GM21360 (cell line): ENCODE measurements around the gene RABGAP1L.
"Not testable (repeated sequence)": the region's sequence is repeated elsewhere in the genome, so short reads cannot be mapped to it uniquely, and the experiment has no call there.

Experiments used
- ATAC-seq: cut with Tn5 transposase; IDR thresholded peaks from one replicate; pipeline ENCODE4 v1.9.1; 2021; ENCODE audit warnings: mild to moderate bottlenecking, moderate library complexity; ENCODE audit not compliant: unreplicated experiment

RABGAP1L gene

DNA sequence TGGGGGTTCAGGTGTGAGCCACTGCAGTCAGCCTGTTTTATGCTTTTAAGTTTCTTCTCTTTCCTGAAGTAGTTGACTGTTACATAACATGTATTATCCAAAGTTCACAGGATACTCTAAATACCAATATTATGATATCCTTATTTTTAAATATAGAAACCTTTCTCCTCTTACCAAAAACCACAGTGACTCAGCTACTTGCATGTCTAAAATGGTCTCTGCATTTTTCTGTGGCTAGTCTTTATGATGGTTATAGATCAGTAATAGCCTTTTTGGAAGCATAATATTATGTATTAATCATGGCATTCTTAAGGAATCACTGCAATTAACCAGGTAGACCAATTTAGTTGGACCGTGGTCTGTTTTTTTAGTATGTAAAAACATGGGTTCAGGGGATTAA, 629.7 kb downstream of the RABGAP1L start:
- no peak for ATAC-seq

DNA sequence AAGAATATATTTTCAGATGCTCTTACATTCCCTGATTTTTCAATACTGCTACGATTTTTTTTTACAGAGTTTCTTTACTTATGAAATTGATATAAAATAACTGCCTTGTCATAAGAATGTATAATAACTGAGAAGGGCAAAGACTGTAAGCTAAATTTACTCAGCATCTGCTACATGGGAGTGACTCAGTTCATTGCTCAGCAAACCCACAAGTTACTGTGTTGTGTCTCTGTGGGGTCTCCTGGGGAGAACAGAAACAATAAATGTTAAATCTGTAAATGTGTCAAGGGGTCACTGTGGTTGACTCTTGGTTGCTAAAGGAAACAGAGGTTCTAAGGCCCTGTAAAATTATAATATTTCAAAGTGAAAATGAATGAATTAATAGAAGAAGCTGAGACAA, 630.1 kb downstream of the RABGAP1L start:
- peak; percentile 62 for ATAC-seq

DNA sequence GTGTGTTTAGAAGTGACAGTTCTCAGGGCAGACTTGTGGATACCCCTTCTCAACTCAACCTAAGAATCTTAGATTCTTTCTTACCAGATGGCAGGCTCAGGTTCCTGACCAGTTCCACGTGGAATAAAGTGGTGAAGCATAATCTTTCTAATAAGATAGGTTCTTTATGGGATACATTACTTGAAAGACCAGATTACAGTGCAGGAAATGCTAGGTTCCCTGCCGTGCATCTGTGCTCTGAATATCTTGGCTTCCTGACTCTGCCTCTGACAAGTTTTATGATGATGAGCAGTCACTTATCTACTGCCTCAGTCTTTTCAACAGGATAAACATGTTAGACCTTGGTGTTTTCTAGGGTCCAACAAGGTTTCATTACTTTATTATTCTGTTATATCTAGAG, 632.5 kb downstream of the RABGAP1L start:
- no peak for ATAC-seq

DNA sequence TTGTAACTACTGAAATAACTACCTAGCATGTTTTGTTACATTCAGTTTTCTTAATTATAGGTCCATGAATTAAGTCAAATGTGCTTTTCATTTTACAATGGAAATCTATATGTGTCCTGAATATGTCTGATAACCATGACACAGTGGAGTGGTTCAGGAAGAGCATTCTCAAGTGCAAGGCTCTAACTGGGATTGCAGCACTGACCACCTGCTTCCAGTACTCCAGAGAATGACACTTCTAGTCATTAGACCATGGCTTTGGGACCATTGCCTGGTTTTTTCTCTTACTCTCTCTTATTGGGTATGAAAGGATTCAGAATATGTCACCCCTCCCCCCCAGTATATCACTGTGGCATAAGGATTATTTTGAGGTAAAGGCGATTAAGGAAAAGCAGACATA, 635.5 kb downstream of the RABGAP1L start:
- ATAC-seq, result no peak

DNA sequence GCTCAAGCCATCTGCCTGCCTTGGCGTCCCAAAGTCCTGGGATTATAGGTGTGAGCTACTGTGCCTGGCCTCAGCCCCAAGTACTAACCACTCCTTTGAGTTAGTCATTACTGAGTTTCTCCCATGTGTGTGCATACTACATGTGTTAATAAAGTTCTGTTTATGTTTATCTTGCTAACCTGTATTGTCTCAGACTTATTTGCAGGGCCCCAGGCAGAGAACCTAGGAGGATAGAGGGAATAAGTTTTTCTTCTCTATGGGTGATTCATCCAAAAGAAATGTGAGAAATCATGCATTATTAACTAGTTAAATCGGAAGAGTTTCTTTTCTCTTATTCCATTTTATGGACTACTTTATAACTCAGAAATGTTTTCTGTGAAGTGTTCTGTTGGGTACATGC, 636.5 kb downstream of the RABGAP1L start:
- no peak for ATAC-seq

DNA sequence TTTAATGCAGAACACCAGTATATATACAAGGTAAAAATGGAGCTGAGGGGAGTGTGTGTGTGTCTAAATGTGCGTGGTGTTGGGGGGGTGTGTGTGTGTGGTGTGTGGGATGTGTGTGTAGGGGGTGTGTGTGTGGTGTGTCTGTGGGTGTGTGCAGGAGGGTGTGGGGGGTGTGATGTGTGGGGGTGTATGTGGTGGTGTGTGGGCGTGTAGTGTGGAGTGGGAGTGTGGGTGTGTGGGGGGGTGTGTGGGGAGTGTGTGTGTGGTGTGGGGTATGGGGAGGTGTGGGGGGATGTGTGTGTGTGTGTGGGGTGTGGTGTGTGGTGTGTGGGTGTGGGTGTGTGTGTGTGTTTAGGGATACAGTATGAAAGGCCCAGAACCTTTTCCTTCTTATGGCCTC, 638.1 kb downstream of the RABGAP1L start:
- no peak for ATAC-seq

DNA sequence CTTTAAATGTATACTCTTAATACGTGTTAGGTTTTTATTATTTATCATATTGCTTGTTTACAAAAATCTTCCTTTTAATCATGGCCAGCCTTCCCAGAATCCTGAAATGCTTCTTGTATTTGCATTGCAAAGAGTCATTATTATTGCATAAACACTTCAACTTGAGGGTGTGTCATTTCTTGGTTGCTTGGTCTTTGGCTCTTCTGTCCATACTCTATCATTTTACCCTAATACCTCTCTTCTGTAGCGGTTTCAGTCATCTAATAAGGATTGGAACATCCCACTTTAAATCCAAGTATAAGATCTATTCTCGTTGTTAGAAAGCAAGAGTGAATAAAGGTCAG, 639.8 kb downstream of the RABGAP1L start:
- no peak for ATAC-seq

DNA sequence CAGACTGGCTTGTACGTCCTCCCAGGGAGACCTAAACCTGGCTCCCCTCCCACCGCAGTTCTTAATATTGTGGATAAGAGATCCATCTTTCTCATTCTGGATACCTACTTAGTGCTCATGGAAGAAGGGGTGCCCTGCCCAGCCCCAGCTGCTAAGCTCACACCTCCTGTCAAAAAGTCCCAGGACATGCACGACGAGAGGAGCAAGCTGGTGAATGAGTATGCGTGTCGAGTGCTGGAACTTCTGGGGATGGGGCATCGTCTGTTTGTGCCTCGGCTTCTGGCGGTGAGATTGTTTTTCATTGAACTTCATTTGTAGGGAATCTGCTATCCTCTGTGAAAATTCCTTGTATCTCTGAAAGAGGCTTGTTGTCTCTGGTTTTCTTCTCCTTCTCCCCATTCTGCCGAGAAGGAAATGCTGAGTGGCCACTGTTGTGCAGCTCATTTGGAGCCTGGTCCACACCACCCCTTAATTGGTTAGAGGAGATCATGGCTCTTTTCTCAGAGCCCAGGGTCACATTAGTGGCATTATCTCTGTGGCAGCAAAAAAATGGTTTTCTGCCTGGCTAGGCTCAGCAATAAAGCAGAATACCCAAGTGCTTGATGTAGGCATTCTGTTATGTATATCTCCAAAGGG, 641.0 kb downstream of the RABGAP1L start:
- ATAC-seq, result no peak

DNA sequence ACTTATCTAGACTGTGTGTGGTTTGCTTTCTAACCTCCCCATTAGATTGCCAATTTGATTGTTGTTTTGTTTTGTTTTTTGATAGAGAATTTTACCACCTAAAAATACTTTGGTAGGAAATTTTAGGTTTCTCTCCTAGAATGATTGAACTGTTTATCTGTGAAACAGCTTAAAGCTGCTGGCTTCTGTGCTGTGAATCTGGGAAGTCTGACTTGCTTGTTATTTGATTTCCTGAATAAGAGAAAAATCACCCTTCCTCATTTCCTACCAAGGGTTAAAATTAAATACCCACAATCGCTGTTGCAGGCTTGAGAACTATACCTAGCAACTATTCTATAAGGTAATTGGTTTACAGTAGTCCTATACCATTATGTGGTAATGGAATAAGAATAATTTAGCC, 641.6 kb downstream of the RABGAP1L start:
- no peak for ATAC-seq

DNA sequence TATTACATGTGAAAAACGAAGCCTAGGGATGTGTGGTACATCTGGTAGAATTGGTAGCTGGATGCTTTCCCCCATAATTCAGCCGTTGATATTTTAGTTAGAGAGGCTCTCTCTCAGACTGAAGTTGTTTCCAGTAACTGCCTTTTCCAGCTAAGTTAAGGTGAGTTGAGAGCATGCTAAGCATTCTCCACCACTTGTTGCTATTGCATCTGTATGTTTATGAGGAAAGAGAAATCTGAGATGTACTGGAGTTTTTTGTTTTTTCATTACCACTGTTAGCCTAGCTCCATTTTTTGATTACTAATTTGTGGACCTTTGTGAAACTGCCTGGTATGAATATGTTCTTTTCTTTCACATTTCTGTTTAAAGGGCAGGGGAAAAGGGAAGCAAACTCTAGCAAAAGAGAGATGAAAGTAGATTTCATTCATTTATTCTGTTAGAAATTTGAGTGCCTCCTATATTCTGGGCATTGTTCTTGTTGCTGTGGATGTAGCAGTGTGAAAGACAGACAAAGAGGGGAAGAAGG, 650.5 kb downstream of the RABGAP1L start:
- ATAC-seq, result no peak

DNA sequence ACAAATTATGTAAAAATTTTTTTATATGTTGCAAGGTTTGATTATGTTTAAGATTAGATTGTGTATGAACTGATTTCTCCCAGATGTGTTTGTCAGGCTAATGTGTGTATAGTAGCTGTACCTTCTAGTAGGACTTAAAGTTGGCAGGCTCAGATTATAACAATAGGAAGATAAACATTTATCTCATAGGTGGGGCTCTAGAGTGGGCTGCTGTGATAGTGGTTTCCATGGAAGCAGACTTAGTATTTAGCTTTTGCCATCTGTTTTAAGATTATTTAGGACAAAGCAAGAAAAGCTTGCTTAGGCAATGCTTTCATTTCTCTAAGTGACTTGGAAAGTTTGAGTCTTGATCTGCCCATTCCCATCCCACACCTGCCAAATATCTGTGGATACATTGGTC, 652.7 kb downstream of the RABGAP1L start:
- no peak for ATAC-seq

DNA sequence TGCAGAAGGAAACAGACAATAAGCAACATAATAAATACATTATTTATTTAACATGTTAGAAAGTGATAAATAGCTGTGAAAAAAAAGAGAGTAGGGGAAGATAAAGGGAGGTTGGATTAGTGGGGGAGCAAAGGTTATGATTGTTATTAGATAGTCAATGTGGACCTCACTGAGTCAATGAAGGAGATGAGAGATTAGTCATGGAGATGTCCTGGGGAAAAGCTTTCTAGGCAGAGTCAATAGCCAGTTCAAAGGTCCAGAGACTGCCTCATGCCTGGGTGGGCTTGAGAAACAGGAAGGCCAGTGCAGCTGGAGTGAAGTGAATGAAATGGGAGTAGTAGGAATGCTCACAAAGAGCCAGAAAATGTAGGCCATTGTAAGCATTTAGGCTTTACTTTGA, 653.3 kb downstream of the RABGAP1L start:
- ATAC-seq, result no peak

DNA sequence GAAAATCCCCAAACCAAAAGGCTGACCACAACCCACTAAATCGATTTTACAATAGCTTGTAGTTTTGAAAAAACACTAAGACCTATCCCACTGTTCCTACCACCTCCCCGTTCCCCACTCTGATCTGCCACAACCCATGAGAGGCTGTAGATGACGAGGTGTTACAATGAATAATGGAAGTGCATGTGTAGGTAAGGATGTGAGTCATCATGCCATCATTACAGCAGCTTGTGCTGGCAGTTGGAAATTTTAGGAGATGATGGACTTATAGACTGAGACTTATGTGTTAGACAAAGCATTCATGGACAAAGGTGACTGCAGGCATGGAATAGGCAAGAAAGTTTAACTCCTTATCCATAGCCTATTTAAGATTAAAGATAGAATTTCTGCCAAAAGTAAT, 655.7 kb downstream of the RABGAP1L start:
- peak; percentile 21 for ATAC-seq

DNA sequence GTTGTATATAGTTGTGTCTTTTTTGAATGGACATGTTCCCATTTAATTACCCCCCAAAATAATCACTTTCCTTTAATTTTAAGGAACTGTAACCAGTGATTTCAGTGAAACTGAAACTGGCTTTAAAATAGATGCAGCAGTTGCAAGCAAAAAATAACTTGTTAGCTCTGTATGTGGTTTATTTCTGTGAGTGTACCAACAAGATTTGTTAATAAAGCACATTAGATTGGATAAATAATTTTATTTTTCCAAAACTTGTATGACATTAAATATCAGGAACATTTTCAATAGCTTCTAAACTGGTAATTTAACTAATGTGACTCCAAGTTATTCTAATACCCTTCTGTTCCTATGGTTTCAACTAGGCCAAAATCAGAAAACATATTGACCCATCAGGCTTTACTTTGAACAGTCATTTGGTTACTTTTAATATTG, 656.2 kb downstream of the RABGAP1L start:
- ATAC-seq, result peak; percentile 59

DNA sequence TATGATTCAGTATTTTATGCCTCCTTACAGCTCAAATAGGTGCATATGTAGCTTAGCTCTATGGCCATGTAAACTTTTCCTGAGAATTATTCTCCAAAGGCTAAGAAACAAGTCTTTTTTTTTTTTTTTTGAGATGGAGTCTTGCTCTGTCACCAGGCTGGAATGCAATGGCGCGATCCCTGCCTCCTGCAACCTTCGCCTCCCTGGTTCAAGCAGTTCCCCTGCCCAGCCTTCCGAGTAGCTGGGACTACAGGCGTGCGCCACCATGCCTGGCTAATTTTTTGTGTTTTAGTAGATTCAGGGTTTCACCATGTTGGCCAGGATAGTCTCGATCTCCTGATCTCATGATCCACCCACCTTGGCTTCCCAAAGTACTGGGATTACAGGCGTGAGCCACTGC, 657.3 kb downstream of the RABGAP1L start:
- ATAC-seq, result not testable (repeated sequence)

DNA sequence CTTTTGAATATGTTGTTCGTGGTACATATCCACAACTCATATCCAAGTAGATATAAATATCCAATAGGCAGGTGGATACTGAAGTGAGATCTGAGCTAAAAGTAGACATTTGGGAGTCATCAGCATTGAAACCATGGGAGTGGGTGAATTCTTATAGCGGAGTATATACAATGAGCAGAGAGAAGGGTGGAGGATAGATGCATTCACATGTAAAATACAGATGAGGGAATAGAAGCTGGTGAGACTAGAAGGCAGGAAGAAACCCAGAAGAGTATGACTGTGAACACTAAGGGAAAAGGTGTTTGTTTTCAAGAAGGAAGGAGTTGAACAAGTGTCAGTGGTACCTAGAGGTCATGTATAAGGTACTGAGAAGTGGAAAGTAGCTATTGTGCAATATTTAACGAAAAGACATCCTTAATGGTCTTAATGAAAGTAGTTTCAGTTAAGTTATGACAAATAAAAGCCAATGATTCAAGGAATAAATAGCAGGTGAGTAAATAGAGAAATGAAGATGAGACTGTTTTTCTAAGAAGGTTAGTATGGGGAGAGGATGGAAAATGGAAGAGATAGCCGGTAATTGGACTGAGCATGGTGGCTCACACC, 658.8 kb downstream of the RABGAP1L start:
- no peak for ATAC-seq

DNA sequence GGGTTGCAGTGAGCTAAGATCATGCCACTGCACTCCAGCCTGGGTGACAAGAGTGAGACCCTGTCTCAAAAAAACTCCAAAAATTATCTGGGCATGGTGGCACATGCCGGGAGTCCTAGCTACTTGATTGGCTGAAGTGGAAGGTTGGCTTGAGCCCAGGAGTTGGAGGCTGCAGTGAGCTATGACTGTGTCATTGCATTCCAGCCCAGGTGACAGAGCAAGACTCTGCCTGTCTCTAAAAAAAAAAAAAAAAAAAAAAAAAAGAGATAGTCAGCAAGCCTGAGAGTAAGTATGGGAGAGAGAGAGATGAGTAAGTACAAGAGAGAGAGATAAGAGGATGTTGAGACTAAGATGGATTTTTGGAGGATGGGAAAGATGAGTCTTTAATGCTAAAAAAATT, 659.6 kb downstream of the RABGAP1L start:
- ATAC-seq, result no peak

DNA sequence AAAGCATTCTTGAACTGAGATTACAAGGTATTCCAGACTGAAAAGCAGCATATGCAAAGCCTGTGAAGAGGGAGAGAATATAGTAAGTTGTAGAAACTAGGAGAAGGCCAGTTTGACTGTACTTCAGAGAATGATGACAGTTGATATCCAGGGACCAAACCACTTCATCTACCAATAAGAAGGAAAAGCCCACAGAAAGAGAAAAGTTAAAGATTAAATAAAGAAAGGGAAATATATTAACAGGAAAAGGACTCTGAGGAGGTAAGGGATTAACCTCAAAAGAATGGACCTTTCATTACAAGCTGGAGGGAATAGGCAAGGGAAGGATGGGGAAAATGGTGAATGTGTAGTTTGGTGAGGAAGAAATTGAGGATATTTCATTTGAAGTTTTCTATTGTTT, 660.3 kb downstream of the RABGAP1L start:
- ATAC-seq, result no peak

DNA sequence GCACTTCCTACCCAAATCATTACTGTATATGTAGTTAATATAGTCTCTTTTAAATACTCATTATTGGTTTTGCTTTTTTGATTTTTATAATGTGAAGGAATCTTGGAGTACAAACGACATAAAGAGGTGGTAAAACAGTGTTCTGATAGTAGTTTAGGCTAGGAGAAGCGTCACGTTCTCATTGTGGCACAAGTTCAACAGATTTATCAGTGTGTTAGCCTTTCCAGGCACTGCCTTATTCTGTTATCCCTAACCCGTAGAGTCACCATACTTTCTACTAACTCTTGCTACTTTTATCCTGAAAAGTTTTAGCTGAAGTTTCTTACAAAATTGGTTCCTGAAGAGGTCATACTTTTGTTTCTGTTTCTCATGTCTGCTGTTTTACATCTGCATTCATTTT, 665.8 kb downstream of the RABGAP1L start:
- no peak for ATAC-seq

DNA sequence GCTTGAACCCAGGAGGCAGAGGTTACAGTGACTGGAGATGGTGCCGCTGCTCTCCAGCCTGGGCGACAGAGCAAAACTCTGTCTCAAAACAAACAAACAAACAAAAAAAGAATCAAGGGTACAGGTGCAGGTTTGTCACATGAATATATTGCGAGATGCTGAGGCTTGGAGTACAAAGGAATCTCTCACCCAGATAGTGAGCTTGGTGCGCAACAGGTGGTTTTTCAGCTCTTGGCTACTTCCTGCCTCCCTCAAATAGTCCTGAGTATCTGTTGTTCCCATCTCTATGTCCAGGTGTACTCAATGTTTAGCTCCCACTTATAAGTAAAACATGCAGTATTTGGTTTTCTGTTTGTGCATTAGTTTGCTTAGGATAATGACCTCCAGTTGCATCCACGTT, 666.5 kb downstream of the RABGAP1L start:
- no peak for ATAC-seq

DNA sequence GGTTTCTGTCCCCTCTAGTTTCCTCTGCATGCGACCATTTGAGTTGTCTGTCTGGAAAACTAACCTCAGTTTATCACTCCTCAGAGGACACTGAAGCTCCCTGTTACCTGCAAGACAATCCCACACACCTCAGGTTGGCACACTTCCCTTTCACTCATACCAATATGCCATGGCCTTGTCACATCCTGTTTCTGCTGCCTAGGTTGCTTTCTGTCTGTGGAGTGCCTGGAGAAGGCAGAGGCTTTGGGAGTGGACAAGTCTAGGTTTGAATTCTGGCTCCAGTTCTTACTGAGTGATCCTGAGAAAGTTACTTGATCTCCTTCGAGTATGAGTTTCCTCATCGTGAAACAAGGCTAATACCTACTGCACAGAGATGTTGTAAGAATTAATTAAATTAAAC, 668.9 kb downstream of the RABGAP1L start:
- ATAC-seq, result no peak

DNA sequence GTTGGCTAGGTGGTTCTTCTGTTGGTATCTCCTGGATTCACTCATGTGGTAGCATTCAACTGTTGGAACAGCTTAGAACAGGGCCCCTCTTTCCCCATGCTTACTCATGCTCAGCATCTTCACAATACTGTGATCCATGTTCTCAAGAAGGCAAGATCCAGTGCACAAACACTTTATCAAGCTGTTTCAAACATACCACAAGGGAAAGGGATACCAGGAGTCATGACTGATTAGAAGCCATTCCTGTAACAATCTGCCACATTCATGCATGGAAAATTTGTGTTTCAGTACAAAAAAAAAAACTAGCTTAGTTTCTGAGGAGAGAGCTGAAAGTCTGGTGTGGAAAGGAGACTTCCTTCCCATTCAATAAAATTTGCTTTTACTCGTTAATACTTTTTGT, 670.7 kb downstream of the RABGAP1L start:
- ATAC-seq, result no peak

DNA sequence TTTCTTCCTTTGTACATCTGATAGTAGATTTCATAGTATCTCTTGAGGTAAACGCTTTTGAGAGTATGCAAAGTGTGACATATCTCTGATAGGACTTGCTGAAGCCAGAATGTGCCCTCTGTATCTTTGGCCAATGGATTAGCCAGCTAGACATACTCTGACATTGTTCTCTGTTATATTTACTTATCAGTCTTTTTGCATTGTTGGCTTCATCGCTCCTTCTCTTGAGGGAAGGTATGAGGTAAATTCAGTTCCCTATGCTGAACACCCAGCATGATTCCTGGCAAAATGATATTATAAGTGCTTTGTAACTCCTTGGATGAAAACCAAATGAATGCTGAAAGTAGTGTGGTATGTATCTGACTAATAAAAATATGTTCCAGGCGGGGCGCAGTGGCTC, 677.2 kb downstream of the RABGAP1L start:
- ATAC-seq, result no peak
